Esophagus muscularis mucosa (tissue), 4 donors: Measurements from ENCODE around the gene CLEC1B.

ENCODE experiments used
- EP300 ChIP-seq: sonication (generic); formaldehyde crosslinking; IDR thresholded peaks from one replicate; pipeline ENCODE4 v1.6.1; 2017; ENCODE audit warnings: antibody characterized with exemption
- POLR2A ChIP-seq: fragments of 450-650 bp; IDR thresholded peaks from one replicate; pipeline ENCODE4 v1.6.1; 2017; ENCODE audit warnings: antibody characterized with exemption, moderate library complexity, mild to moderate bottlenecking, low read depth
- POLR2AphosphoS5 ChIP-seq, 2 donors: sonication (generic); formaldehyde crosslinking; IDR thresholded peaks; one replicate each; pipeline ENCODE4 v1.6.1; 2017; ENCODE audit warnings: antibody characterized with exemption in 2 of 2
- TF ChIP-seq, protein P1 (sequence below), 3 experiments: fragments of 200-600 bp in 2 of 3; fragments of 450-650 bp in 1 of 3; sonication (generic) in 2 of 3; IDR thresholded peaks; one replicate each; pipeline ENCODE4 v1.5.1; 2017 to 2019; ENCODE audit warnings: antibody characterized with exemption in 3 of 3, mild to moderate bottlenecking in 2 of 3, moderate library complexity in 1 of 3

DNA sequence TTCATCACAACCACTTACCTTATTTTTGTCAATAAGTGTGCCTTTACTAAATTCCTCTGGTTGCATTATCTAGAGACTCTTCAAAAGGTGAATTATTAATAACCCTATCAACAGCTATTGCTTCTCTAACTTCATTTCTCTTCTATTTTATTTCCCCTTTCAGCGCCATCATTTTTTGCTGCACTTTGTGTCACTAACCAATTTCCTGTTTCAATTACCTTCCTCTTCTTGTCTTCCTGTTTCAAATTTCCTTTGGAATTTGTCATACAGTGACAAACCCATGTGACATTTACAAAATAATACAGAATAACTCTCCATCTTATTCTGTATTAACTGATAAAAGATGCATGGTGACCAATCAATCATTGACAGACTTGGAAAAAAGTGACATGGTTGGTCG is 54.5 kb downstream of the CLEC1B start:
- TF ChIP-seq, protein P1, sequence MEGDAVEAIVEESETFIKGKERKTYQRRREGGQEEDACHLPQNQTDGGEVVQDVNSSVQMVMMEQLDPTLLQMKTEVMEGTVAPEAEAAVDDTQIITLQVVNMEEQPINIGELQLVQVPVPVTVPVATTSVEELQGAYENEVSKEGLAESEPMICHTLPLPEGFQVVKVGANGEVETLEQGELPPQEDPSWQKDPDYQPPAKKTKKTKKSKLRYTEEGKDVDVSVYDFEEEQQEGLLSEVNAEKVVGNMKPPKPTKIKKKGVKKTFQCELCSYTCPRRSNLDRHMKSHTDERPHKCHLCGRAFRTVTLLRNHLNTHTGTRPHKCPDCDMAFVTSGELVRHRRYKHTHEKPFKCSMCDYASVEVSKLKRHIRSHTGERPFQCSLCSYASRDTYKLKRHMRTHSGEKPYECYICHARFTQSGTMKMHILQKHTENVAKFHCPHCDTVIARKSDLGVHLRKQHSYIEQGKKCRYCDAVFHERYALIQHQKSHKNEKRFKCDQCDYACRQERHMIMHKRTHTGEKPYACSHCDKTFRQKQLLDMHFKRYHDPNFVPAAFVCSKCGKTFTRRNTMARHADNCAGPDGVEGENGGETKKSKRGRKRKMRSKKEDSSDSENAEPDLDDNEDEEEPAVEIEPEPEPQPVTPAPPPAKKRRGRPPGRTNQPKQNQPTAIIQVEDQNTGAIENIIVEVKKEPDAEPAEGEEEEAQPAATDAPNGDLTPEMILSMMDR (IDR thresholded peaks at IDR 0.05), result no peak
- TF ChIP-seq POLR2A (no peak), EP300 (no peak), POLR2AphosphoS5 (IDR thresholded peaks at IDR 0.05) (no peak)
